HG02970 (cell line): Measurements from ENCODE around the gene MYLK.

Experiments used
- ATAC-seq: cut with Tn5 transposase; IDR thresholded peaks from one replicate; pipeline ENCODE4 v1.9.1; 2021; ENCODE audit warnings: mild to moderate bottlenecking, moderate library complexity, moderate number of reproducible peaks; ENCODE audit not compliant: unreplicated experiment, low FRiP score

The MYLK gene

DNA sequence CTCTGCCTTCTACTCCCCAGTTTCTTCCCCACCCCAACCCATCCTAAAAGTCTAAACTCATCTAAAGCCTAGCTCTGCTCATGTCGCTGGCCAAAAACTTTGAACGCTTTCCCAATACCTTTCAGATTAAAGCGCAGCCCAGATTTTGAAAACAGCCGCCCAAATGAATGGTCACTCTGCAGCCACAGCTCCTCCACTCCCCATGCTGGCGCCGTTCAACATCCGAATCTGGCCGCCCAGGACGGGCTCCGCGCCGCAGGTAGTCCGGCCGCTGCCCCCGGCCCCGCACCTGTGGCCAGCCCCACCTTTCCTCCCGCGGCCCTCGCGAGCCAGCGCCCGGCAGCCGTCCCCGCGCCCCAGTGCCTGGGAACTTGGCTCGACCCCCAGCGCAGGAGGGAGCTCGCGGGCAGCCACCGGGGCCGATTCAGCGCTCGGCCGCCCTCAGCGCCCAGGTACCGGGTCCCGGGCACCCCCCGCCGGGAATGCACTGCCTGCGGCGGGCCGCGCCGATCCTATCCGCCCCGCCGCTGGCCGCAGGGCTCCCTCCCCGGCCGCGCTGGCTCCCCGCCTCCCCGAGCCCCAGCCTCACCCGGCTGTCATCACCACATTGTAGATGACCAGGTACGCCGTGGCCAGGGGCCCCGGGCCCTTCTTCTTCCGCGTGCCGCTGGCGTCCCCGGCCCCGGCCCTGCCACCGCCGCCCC lies 299.7 kb downstream of the MYLK start:
- no peak for ATAC-seq

GRCh38 chr3:123583561-123583960 lies 300.6 kb downstream of the MYLK start:
- no peak for ATAC-seq

- ATAC-seq, result no peak
These were observed 301.8 kb downstream of the MYLK start for GRCh38 chr3:123582315-123582714.

DNA sequence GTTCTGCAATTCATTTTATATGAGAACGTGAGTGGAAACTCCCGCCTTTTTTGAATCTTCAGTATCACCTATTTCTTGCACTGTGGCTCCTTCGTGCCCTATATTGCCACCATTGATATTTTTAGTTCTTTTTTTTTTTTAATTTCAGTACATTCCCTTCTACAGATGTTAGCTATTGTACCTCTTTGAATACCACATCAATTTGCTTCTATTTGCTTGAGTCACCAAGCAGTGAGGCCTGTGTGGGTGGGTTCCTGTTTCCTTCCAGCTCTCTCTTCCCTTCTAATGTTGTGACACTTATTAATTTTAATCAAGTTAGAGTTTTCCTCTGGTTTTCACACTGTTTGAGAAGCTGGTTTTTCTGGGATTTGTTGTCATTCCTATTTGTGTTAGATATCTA lies 308.0 kb downstream of the MYLK start:
- ATAC-seq, result no peak

GRCh38 chr3:123571973-123572365 lies 312.2 kb downstream of the MYLK start:
- no peak for ATAC-seq

DNA sequence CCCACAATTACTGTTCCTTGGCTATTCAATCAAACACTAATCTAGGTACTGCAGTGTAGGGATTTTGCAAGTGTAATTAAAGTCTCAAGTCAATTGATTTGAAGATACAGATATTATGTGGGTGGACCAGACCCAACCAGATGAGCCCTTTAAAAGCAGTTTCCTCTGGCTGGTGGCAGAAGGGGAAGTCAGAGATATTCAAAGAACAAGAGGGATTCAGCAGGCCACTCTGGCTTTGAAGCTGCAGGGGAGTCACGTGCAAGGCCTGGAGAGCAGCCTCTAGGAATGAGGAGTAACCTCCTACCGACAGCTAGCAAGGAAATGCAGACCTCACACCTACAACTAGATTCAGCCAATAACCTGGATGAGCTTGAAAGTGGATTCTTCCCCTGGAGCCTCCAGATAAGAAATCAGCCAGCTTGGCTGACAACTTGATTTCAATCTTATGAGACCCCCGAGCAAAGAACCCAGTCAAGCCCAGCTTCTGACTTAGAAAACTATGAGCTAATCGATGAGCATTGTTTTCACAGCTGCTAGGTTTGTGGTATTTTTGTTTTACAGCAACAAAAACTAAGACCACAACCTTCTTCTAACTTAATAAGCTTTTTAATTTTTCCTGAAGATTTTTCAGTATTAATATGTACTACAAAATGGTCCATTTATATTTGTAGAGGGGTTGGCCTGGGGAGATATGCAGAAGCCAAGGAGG lies 312.7 kb downstream of the MYLK start:
- ATAC-seq, result no peak

- ATAC-seq, result no peak
These were observed 315.3 kb downstream of the MYLK start for GRCh38 chr3:123568875-123569274.

DNA sequence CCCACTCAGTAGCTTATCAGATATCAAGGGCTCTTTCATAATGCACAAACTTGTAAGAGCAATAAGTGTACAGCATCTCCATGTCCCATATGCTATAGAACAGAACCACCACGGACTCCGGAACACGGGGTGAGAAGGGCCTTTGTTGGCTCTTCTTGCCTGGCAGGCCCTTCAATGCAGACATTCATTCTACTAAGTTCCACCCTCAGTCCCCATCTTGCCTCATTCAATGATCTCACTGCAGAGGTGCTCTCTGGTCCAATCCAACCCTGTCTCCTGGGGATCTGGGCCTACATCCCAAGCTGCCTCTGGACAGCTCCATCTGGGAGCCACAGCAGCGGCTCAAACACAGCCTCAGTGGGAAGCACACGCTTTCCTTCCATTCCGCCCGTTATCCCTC lies 316.1 kb downstream of the MYLK start:
- ATAC-seq, result no peak

- ATAC-seq, result no peak
These were observed 320.1 kb downstream of the MYLK start for GRCh38 chr3:123564056-123564455.

DNA sequence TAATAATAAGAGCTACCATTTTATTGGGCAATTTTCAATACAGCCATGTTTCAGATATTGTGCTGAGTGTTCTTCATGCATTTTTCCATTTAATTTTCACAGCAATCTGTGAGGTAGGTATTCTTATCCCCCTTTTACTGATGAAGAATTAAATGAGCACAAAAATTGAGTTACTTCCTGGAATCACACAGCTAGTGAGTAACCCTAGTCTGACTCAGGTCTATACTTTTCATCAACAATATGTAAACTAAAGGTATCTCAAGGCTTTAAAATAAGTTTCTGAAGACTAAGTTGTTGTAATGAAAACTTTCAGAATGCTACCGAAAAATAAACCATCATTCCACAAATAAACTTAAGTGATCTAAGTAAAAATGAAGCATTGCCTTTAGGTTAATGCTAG lies 321.6 kb downstream of the MYLK start:
- ATAC-seq, result no peak

DNA sequence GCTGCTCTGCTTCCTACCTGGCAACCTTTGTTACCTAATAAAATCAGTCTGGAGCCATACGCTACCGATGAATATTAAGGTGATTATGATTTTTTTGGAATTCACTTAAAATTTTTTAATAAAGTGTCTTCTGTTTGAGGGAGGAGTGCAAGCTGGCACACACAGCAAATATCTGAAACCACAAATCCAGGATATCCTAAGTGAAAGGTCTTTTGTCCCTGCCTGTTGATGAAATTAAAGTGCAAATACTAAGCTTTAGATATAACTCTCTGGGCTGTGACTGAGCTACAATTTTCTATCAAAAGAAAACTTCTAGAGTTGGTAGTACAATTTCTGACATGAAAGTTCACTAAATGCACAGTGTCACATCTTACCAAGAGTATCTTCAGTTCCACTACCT lies 322.9 kb downstream of the MYLK start:
- no peak for ATAC-seq
